CD4-positive, alpha-beta T cell (primary cell): ENCODE data around the gene E2F6. TPM values are rescaled to one million over a fixed set of nuclear protein-coding genes. Genes with fewer than 3 reads are reported as not detected.

ENCODE experiments used
- ATAC-seq: fragments of 200-7000 bp; cut with Tn5 transposase; one replicate; pipeline ENCODE4 v1.10.0; 2022; ENCODE audit warnings: mild to moderate bottlenecking; ENCODE audit not compliant: poor library complexity
- CTCF ChIA-PET: fragments of 350-600 bp; sonication (Branson Sonifier 250); formaldehyde crosslinking; loops from one replicate; lab custom pipeline; 2021; ENCODE audit warnings: antibody characterized with exemption, inconsistent platforms; lab: Charles Lee
- POLR2A ChIA-PET: fragments of 350-600 bp; sonication (Branson Sonifier 250); formaldehyde crosslinking; loops from one replicate; lab custom pipeline; 2021; ENCODE audit warnings: antibody characterized with exemption, inconsistent platforms; lab: Charles Lee
- DNase-seq, 14 experiments: peaks; one replicate each; pipeline ENCODE4 v3.0.0-alpha.2; 2013 to 2020; ENCODE audit warnings: mixed read lengths in 2 of 14
- H3K27ac ChIP-seq, 2 donors: one replicate each; pipeline versions ENCODE4 v1.5.1 to v1.7.0; 2013; ENCODE audit warnings: low read length in 2 of 2, low read depth in 1 of 2, mild to moderate bottlenecking in 1 of 2
- H3K27me3 ChIP-seq, 2 experiments: 1 replicate in 1 of 2; 2 replicates in 1 of 2; pipeline versions ENCODE4 v1.6.1 to v1.7.0; 2013; ENCODE audit warnings: low read length in 2 of 2, control low read depth in 1 of 2, mild to moderate bottlenecking in 1 of 2, moderate library complexity in 1 of 2; ENCODE audit not compliant: insufficient read depth in 2 of 2, control insufficient read depth in 1 of 2
- H3K36me3 ChIP-seq: one replicate; pipeline ENCODE4 v1.6.1; 2013; ENCODE audit warnings: low read length, control low read depth; ENCODE audit not compliant: insufficient read depth
- H3K4me1 ChIP-seq: one replicate; pipeline ENCODE4 v1.6.1; 2013; ENCODE audit warnings: low read length, control low read depth; ENCODE audit not compliant: insufficient read depth
- H3K4me3 ChIP-seq: one replicate; pipeline ENCODE4 v1.5.1; 2013; ENCODE audit warnings: mild to moderate bottlenecking, low read length, moderate library complexity
- H3K9me3 ChIP-seq, 2 experiments: 1 replicate in 1 of 2; 2 replicates in 1 of 2; pipeline versions ENCODE4 v1.6.1 to v1.7.0; 2013; ENCODE audit warnings: low read length in 2 of 2, mild to moderate bottlenecking in 2 of 2, control low read depth in 1 of 2, moderate library complexity in 1 of 2; ENCODE audit not compliant: control insufficient read depth in 1 of 2, insufficient read depth in 1 of 2
- H3K27ac Mint-ChIP-seq: one replicate; pipeline ENCODE4 v1.8.0; 2020; ENCODE audit warnings: mixed read lengths
- H3K27me3 Mint-ChIP-seq: one replicate; pipeline ENCODE4 v1.8.0; 2021; ENCODE audit warnings: mixed read lengths
- H3K36me3 Mint-ChIP-seq: one replicate; pipeline ENCODE4 v1.8.0; 2021; ENCODE audit warnings: low read depth, mixed read lengths
- H3K4me1 Mint-ChIP-seq: one replicate; pipeline ENCODE4 v1.8.0; 2021; ENCODE audit warnings: low read depth, mixed read lengths
- H3K4me3 Mint-ChIP-seq: one replicate; pipeline ENCODE4 v1.8.0; 2020; ENCODE audit warnings: mild to moderate bottlenecking, mixed read lengths
- H3K9me3 Mint-ChIP-seq: one replicate; pipeline ENCODE4 v1.8.0; 2020; ENCODE audit warnings: mixed read lengths
- CTCF ChIP-seq: fragments of 200-600 bp; IDR thresholded peaks from one replicate; pipeline ENCODE4 v1.8.0; 2022; ENCODE audit warnings: antibody characterized with exemption, mild to moderate bottlenecking
- intact Hi-C, 2 experiments: fragments of 100-400 bp; cut with DNase I in 1 of 2; cut with micrococcal nuclease in 1 of 2; formaldehyde crosslinking; loops; one replicate each; pipeline versions ENCODE4 v1.15.1 to v1.9.0; 2023 to 2025; cut with DNase I, micrococcal nuclease
- total RNA-seq, 174 experiments: library from RNA in 2 of 174; stranded (reverse) in 2 of 174; gene quantifications; one replicate each; pipeline ENCODE4 v1.2.3 and lab custom pipeline; 2021 to 2026

The E2F6 gene
- total RNA-seq, 2 experiments from 2014 or later, result 3.5 to 4.2 TPM

- Histone ChIP-seq H3K4me3 (no peak overlapping the region), H3K4me1 (peaks cover 14% of the 10 kb centered on the region), H3K36me3 (no peaks in the 10 kb centered on the region), H3K27me3 (peaks cover 30 to 33% of the 10 kb centered on the region in 2 experiments), H3K27ac (no peak overlapping the region), H3K9me3 (peaks cover 0 to 4% of the 10 kb centered on the region in 2 experiments)
- TF ChIP-seq CTCF, result no peak
- H3K27ac Mint-ChIP-seq, result no peak overlapping the region
- intact Hi-C loops, result loop anchor here (1.0 to 10.0 kb wide), 7 partner anchors 103 to 1528 kb away; no protein-coding TSS in a partner anchor
- peaks cover 39% of the 10 kb centered on the region for H3K27me3 Mint-ChIP-seq
- no peak for ATAC-seq
- no peak overlapping the region for H3K4me3 Mint-ChIP-seq
- ChIA-PET POLR2A (interaction anchor here (0.6 kb wide), 1 partner anchor 673 kb away, joined by 4 read pairs; no protein-coding TSS in a partner anchor), CTCF (no interaction called here)
- DNase-seq, result no peak
- no peaks in the 10 kb centered on the region for H3K36me3 Mint-ChIP-seq
- H3K9me3 Mint-ChIP-seq, result no peaks in the 10 kb centered on the region
- peaks cover 9% of the 10 kb centered on the region for H3K4me1 Mint-ChIP-seq
Observed at GRCh38 chr2:11478899-11479605, 13.1 kb upstream of the E2F6 start.

- ChIA-PET POLR2A (no interaction called here), CTCF (interaction anchor here (0.6 to 1.6 kb wide), 11 partner anchors 9 to 348 kb away, joined by 3 to 5 read pairs (median 3); a partner anchor contains a TSS)
- Mint-ChIP-seq H3K27me3 (peaks cover 28% of the 10 kb centered on the region), H3K4me1 (peaks cover under 1% of the 10 kb centered on the region), H3K4me3 (no peak overlapping the region), H3K36me3 (no peaks in the 10 kb centered on the region), H3K27ac (no peak overlapping the region), H3K9me3 (no peaks in the 10 kb centered on the region)
- H3K9me3 ChIP-seq, result peaks cover 0 to under 1% of the 10 kb centered on the region in 2 experiments
- peak; percentile 67 to 87 (median 75) for DNase-seq
- H3K36me3 ChIP-seq, result no peaks in the 10 kb centered on the region
- H3K27me3 ChIP-seq, result peaks cover 22 to 28% of the 10 kb centered on the region in 2 experiments
- TF ChIP-seq CTCF, result peak; percentile 97
- intact Hi-C loops, result loop anchor here (1.0 to 10.0 kb wide), 7 partner anchors 104 to 1529 kb away; no protein-coding TSS in a partner anchor
- ATAC-seq, result peak; percentile 59
- H3K4me1 ChIP-seq, result peaks cover 9% of the 10 kb centered on the region
- no peak overlapping the region for H3K4me3 ChIP-seq
- no peak overlapping the region for H3K27ac ChIP-seq
Observed at GRCh38 chr2:11477994-11478393, 12.0 kb upstream of the E2F6 start.

GRCh38 chr2:11473659-11474433 lies 7.9 kb upstream of the E2F6 start:
- ATAC-seq (no peak), DNase-seq (no peak)
- H3K27ac Mint-ChIP-seq, result no peak overlapping the region
- peaks cover under 1% of the 10 kb centered on the region for H3K27me3 Mint-ChIP-seq
- CTCF ChIA-PET, result no interaction called here
- POLR2A ChIA-PET, result no interaction called here
- no peaks in the 10 kb centered on the region for H3K36me3 Mint-ChIP-seq
- Histone ChIP-seq H3K9me3 (no peaks in the 10 kb centered on the region), H3K4me3 (no peak overlapping the region), H3K27me3 (peaks cover 0 to 5% of the 10 kb centered on the region in 2 experiments), H3K27ac (no peak overlapping the region), H3K4me1 (no peaks in the 10 kb centered on the region), H3K36me3 (no peaks in the 10 kb centered on the region)
- no peak for TF ChIP-seq CTCF
- no peaks in the 10 kb centered on the region for H3K9me3 Mint-ChIP-seq
- H3K4me3 Mint-ChIP-seq, result no peak overlapping the region
- intact Hi-C loops, result loop anchor here in 1 of 2 experiments (10.0 kb wide), 1 partner anchor 1251 kb away; no protein-coding TSS in a partner anchor
- no peaks in the 10 kb centered on the region for H3K4me1 Mint-ChIP-seq
